Adipocyte (in vitro differentiated cells): ENCODE measurements around the gene ASB13.
A peak's percentile ranks its signal among the peaks of the same experiment; 100 is the strongest.
"Not testable (repeated sequence)": the region's sequence is repeated elsewhere in the genome, so short reads cannot be mapped to it uniquely, and the experiment has no call there.

Source experiments
- DNase-seq: peaks from one replicate; pipeline ENCODE4 v3.0.0-alpha.2; 2015; ENCODE audit warnings: low read depth
- H3K27me3 ChIP-seq: replicated peaks from 2 replicates; pipeline ENCODE4 v1.7.0; 2013; ENCODE audit warnings: mild to moderate bottlenecking, low read length, moderate library complexity; ENCODE audit not compliant: control insufficient read depth, insufficient read depth
- H3K36me3 ChIP-seq: 2 replicates; pipeline ENCODE4 v1.7.0; 2013; ENCODE audit warnings: low read length, mild to moderate bottlenecking, moderate library complexity; ENCODE audit not compliant: control insufficient read depth, insufficient read depth, severe bottlenecking
- H3K4me1 ChIP-seq: 2 replicates; pipeline ENCODE4 v1.7.0; 2013; ENCODE audit warnings: mild to moderate bottlenecking, low read length, moderate library complexity; ENCODE audit not compliant: control insufficient read depth, insufficient read depth
- H3K4me3 ChIP-seq: 2 replicates; pipeline ENCODE4 v1.7.0; 2013; ENCODE audit warnings: mild to moderate bottlenecking, low read length, moderate library complexity
- H3K9ac ChIP-seq: 2 replicates; pipeline ENCODE4 v1.7.0; 2013; ENCODE audit warnings: mild to moderate bottlenecking, low read length, moderate library complexity
- H3K9me3 ChIP-seq: 2 replicates; pipeline ENCODE4 v1.7.0; 2013; ENCODE audit warnings: mild to moderate bottlenecking, low read length, moderate library complexity; ENCODE audit not compliant: control insufficient read depth

The ASB13 gene

DNA sequence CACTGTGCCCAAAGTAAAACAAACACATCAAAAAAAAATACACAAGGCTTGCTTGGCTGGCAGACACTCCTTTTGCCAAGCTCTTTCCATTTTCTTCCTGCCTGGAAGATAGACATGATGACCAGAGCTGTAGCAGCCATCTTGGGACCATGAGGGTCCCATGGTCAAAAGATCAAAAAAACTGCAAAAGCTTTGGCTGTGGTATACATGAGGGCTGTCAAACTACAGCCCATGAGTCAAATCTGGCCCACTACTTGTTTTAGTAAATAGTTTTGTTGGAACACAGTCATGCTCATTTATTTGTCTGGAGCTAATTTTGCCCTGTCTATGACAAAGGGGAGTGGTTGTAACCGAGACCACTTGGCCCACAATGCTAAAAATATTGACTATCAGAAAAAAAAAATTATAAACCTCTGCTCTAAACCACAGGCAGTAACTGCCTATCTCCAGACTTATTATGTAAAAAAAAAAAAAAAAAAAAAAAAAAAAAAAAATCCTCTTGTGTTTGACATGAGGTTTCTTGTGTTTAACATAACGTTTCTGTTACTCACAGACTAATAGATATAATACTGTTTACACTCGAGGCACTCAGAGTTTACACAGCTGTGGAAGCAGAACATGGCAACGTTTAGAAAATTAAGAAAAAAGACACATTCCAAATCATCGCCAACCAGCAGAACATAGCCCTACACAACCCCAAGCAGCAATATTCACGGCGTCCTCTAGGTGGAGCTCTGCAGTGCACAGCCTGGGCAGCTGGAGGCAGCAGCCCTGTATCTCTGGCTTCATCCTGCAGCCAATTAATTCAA, 36.9 kb downstream of the ASB13 start:
- DNase-seq, result peak; percentile 85
- H3K4me1 ChIP-seq, result peaks cover 31% of the 10 kb centered on the region
- no peaks in the 10 kb centered on the region for H3K36me3 ChIP-seq
- peak overlapping the region; percentile 78 for H3K4me3 ChIP-seq
- H3K27me3 ChIP-seq, result no peaks in the 10 kb centered on the region
- no peaks in the 10 kb centered on the region for H3K9me3 ChIP-seq
- peak overlapping the region; percentile 83 for H3K9ac ChIP-seq

DNA sequence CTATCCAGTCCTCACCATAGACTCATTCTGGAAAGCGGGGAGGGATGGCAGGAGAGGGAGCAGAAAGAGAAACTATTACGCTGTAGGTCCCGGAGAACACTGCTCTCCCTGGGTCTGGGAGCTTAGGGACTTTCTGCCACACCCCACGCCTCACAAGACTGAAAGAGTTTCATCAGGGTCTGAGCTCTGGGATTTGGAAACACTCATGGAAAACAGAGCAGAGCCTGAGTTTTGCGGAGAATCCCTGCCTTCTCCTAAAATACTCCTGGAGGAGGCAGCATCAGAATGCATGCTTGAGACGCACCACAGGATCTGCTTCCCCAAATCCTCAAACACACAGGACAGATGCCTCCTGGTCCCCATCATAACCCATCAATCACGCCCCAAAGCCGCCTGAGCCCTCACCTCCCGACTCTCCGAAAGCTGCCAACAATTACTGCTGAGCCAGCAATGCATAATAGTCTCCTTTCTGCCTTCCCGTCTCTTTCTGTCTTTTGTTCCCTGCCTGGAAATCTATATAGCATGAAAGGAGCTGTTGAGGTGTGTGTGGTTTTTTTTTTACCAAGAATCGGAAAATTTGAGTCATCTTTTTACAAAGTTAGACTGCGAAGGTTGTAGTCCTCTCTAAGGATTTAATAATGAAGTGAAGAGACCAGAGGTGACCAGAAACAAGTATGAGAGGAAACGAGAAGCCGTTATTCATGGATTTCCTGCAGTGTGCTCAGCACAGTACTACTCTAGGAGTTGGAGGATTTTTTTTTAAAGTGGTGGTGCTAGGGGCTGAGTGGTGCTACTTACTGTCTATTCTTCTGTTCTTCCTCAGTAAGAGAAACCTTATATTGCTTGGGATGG, 37.7 kb downstream of the ASB13 start:
- peak; percentile 78 for DNase-seq
- Histone ChIP-seq H3K4me3 (peak overlapping the region; percentile 78), H3K4me1 (peaks cover 31% of the 10 kb centered on the region), H3K9ac (peak overlapping the region; percentile 83), H3K27me3 (no peaks in the 10 kb centered on the region), H3K9me3 (no peaks in the 10 kb centered on the region), H3K36me3 (no peaks in the 10 kb centered on the region)

DNA sequence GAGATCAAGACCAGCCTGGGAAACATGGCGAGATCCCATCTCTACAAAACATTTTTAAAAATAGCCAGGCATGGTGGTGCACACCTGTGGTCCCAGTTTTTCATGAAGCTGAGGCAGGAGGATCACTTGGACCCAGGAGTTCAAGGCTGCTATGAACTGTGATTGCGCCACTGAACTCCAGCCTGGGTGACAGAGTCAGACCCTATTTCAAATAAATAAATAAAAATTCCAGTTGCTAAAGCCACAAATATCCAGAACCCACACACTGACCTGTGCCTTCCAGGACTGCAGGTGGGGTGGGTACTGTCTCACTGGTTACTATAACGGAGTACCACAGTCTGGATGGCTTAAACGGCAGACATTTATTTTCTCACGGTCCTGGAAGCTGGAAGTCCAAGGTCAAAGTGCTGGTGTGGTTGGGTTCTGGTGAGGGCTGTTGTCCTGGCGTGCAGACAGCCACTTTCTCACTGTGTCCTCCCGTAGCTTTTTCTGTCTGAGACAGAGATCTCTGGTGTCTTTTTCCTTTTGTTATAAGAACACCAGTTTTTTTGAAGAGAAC, 38.8 kb downstream of the ASB13 start:
- no peak for DNase-seq
- H3K9me3 ChIP-seq, result no peaks in the 10 kb centered on the region
- peaks cover 32% of the 10 kb centered on the region for H3K4me1 ChIP-seq
- H3K9ac ChIP-seq, result peak overlapping the region; percentile 83
- no peaks in the 10 kb centered on the region for H3K27me3 ChIP-seq
- no peaks in the 10 kb centered on the region for H3K36me3 ChIP-seq
- H3K4me3 ChIP-seq, result peak overlapping the region; percentile 78

DNA sequence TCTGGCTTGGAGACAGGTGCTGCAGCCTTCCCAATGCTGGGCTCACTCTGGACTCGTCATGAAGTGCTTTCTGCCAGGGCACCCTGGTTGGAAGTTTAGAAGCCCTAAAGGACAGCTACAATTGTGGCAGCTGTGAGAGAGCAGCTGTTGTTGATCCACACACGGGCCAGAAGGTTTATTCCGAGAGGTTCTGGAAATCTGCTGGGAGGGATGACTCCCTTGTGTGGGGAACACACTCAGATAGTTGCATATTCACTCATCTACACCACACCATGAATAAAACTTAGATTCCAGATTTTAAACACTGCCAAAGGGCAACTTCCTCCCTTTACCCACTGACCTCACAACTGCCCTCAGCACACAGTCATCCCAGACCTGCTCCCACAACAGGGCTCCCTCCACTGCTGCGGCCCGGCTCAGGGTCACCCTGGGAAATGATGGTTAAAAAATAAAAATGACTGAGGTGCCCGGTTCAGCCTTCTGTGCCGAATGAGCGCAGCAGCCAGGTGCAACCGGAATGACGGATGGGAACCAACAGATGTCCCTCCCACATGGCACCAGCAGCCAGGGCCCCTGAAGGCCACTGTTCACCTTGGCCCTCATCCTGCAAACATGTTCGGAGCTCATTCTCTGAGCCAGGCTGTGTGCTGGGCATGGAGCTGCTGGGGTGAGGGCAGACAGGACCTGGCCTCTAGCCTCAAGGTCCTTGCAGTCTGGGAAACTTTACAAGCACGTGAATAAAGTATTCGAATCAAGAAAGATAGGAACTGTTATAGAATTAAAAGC, 40.2 kb downstream of the ASB13 start:
- no peaks in the 10 kb centered on the region for H3K27me3 ChIP-seq
- no peaks in the 10 kb centered on the region for H3K9me3 ChIP-seq
- H3K4me1 ChIP-seq, result peaks cover 21% of the 10 kb centered on the region
- no peaks in the 10 kb centered on the region for H3K36me3 ChIP-seq
- no peak for DNase-seq
- H3K4me3 ChIP-seq, result no peak overlapping the region
- no peak overlapping the region for H3K9ac ChIP-seq

DNA sequence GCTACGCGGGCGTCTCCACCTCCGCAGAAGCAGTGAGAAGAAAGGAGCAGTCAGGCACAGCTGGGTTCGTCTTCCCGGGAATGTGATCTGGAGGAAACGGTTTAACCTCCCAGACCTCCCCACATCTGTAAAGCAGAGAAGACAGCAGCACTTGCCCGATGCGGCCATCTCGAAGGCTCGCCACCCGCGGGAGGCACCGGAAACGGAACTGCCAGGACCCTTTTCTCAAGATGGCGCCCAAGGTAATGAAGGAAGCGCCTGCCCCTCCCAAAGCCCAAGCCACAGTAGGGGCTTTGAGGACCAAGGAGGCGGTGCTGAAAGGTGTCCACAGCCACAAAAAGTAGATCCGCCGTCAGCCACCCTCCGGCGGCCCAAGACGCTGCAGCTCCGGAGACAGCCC, 41.7 kb downstream of the ASB13 start:
- no peak overlapping the region for H3K4me3 ChIP-seq
- no peak overlapping the region for H3K9ac ChIP-seq
- no peaks in the 10 kb centered on the region for H3K9me3 ChIP-seq
- H3K36me3 ChIP-seq, result no peaks in the 10 kb centered on the region
- DNase-seq, result no peak
- no peaks in the 10 kb centered on the region for H3K27me3 ChIP-seq
- H3K4me1 ChIP-seq, result peaks cover 28% of the 10 kb centered on the region

DNA sequence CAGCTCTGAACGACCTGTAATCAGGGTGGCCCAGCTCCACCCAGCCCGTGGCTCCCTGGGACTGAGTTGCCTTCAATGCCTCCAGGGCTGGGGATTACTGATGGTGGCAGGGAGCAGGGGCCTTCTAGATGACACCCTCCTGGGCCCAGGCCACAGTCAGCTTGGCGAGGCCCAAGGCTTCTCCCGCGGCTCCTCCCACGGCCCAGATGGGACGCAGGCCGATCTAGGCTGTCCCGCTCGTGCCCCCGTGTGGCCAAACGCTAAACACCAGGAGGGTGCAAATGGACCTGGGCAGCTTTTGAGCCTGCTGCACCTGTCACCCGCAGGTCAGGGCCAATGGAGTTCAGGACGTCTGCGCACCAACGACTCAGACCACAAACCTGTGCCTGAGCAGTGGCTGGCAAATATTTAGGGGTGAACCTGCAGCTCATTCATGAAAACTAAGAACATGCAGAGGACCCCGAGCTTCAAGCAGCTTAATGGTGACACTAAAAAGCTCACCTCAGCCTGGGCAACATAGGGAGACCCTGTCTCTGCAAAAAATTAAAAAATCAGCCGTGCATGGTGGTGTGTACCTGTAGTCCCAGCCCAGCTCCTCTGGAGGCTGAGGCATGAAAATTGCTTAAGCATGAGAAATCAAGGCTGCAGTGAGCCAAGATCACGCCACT, 43.2 kb downstream of the ASB13 start:
- Histone ChIP-seq H3K4me3 (no peak overlapping the region), H3K9me3 (no peaks in the 10 kb centered on the region), H3K27me3 (no peaks in the 10 kb centered on the region), H3K9ac (peak overlapping the region; percentile 45), H3K4me1 (peaks cover 31% of the 10 kb centered on the region), H3K36me3 (no peaks in the 10 kb centered on the region)
- peak; percentile 97 for DNase-seq

DNA sequence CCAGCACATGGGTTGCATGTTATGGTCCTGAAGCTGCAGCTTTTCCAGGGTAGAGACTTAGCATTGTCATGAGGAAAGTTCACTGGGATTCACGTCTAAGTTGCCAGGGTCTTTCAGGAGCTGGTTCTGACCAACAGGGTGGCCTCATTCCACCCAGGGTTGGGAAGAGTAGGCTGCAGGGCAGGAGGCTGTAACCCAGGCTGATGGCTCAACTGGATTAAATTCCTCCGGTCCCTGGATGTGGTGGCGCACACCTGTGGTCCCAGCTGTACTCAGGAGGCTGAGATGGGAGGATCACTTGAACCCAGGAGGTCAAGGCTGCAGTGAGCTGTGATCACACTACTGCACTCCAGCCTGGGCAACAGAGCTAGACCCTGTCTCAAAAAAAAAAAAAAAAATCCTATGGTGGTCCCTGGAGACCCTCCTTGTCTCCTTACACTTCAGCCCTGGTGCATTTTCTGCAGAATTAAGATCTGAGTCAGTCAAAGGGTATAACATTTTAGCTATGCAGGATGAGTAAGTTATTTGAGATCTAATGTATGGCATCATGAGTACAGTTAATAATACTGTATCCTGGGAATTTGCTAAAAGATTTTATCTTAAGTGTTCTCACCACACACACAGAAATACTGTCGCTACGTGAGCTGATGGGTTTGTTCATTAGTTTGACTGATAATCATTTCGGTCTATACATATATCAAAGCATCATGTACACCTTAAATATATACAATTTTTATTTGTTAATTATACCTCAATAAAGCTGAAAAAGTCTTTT, 44.0 kb downstream of the ASB13 start:
- H3K36me3 ChIP-seq, result no peaks in the 10 kb centered on the region
- H3K4me3 ChIP-seq, result no peak overlapping the region
- peak overlapping the region; percentile 45 for H3K9ac ChIP-seq
- H3K27me3 ChIP-seq, result no peaks in the 10 kb centered on the region
- no peaks in the 10 kb centered on the region for H3K9me3 ChIP-seq
- DNase-seq, result no peak
- H3K4me1 ChIP-seq, result peaks cover 27% of the 10 kb centered on the region

DNA sequence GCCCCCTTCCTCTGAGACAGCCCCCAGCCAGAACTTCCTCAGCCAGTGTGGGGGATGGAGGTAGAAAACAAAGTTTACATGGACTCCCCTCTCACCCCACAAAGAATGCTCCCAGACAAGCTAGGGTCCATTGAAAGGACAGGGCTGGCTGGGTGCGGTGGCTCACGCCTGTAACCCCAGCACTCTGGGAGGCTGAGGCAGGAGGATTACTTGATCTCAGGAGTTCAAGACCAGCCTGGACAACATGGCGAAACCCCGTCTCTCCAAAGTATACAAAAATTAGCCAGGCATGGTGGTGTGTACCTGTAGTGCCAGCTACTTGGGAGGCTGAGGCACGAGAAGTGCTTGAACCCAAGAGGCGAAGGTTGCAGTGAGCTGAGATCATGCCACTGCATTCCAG, 45.0 kb downstream of the ASB13 start:
- not testable (repeated sequence) for DNase-seq, H3K36me3 ChIP-seq, H3K9me3 ChIP-seq

DNA sequence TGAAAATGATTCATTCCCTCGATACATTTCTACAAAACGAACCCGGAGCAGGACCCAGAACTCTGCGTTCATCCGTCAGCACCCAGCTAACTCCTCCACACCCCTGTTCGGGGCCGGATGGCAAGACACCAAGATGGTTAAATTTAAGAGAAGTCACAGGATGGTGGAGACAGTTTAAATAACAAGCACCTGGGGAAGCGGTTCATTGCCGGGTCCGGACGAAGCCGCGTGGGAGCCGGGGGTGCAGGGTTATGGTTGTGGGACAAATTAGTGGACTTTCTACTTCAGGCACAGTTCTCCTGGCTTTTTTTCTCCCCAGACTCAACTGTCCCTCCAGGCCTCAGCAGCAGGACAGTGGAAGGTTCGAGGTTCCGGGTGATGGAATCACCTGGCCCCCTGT, 45.4 kb downstream of the ASB13 start:
- DNase-seq, result no peak
- Histone ChIP-seq H3K4me3 (no peak overlapping the region), H3K36me3 (no peaks in the 10 kb centered on the region), H3K4me1 (peaks cover 34% of the 10 kb centered on the region), H3K9me3 (no peaks in the 10 kb centered on the region), H3K9ac (no peak overlapping the region), H3K27me3 (no peaks in the 10 kb centered on the region)

More for the DNA sequence above, 45.0 kb downstream of the ASB13 start:
- H3K4me3 ChIP-seq, H3K9ac ChIP-seq, H3K27me3 ChIP-seq: not testable (repeated sequence)
- H3K4me1 ChIP-seq, result peaks cover 34% of the 10 kb centered on the region

DNA sequence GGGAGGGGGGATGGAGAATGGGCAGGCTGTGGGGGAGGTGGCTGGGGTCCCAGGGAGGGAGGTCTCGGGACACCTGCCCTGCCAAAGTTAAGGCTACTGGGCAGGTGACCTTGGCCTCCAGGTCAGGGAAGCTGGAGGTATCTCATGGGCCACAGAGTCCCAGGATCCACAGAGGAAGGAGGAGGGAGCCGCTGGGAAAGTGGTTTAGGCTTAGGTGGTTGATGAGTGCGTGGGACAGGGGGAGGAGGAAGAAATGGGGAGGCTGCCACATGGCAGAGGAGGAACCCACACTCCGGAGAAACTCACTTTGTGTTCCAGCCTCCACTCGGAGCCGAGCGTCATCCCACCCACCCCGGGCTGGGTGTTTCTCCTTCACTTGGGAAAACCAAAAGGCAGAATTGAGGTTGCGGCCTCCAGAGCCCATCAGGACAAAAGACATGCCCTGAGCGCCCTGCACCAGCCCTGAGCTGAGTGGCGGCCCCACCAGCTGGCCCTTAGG, 46.1 kb downstream of the ASB13 start:
- peaks cover 38% of the 10 kb centered on the region for H3K4me1 ChIP-seq
- H3K27me3 ChIP-seq, result no peaks in the 10 kb centered on the region
- H3K9ac ChIP-seq, result no peak overlapping the region
- H3K9me3 ChIP-seq, result no peaks in the 10 kb centered on the region
- no peak overlapping the region for H3K4me3 ChIP-seq
- no peak for DNase-seq
- H3K36me3 ChIP-seq, result no peaks in the 10 kb centered on the region
